A549 (cell line): ENCODE results near the gene KTN1. TPM values are rescaled to one million over a fixed set of nuclear protein-coding genes. Genes with fewer than 3 reads are reported as not detected.

Experiments used
- ATAC-seq, 2 experiments: fragments of 200-7000 bp in 1 of 2; fragments of >200 bp in 1 of 2; cut with Nextera tagmentation in 1 of 2; cut with Tn5 transposase in 1 of 2; 3 replicates each; pipeline versions ENCODE4 v1.8.0 to v1.9.1; 2018 to 2020; ENCODE audit warnings: mild to moderate bottlenecking in 1 of 2, moderate library complexity in 1 of 2
- CTCF ChIA-PET: fragments of 300-600 bp; sonication (Branson Sonifier 250); formaldehyde crosslinking; extraction: SDS; loops from one replicate; lab custom pipeline; 2021; ENCODE audit warnings: antibody characterized with exemption, inconsistent platforms; lab: Yijun Ruan, JAX
- POLR2A ChIA-PET: fragments of 350-600 bp; formaldehyde crosslinking; extraction: SDS; loops from one replicate; lab custom pipeline; 2021; ENCODE audit warnings: antibody characterized with exemption, inconsistent platforms; lab: Yijun Ruan, JAX
- DNase-seq, 2 experiments: peaks; one replicate each; pipeline versions ENCODE4 v3.0.0 to v3.0.0-alpha.2; 2011 to 2016; ENCODE audit warnings: low read depth in 1 of 2, low spot score in 1 of 2
- FAIRE-seq: peaks from 2 replicates; lab custom pipeline; 2011; peaks lifted over from hg19 to GRCh38; lab: Jason Lieb, UNC
- H3K27ac ChIP-seq, 2 experiments: fragments of >200 bp; sonication (Bioruptor Twin); formaldehyde crosslinking; 3 replicates each; pipeline ENCODE4 v1.5.1; 2016 to 2017
- H3K4me1 ChIP-seq: fragments of >200 bp; sonication (Bioruptor Twin); formaldehyde crosslinking; 3 replicates; pipeline ENCODE4 v1.6.1; 2016
- H3K4me2 ChIP-seq: fragments of >200 bp; sonication (Bioruptor Twin); formaldehyde crosslinking; 3 replicates; pipeline ENCODE4 v1.6.1; 2016
- H3K4me3 ChIP-seq: fragments of >200 bp; sonication (Bioruptor Twin); formaldehyde crosslinking; 3 replicates; pipeline ENCODE4 v1.5.1; 2016
- H3K9me3 ChIP-seq: fragments of >200 bp; sonication (Bioruptor Twin); formaldehyde crosslinking; 3 replicates; pipeline ENCODE4 v1.6.1; 2016
- BHLHE40 ChIP-seq: IDR thresholded peaks from 2 replicates; pipeline ENCODE4 v1.6.1; 2012; ENCODE audit warnings: low read depth, low read length, inconsistent platforms
- CBX8 ChIP-seq: fragments of 200-600 bp; sonication (generic); IDR thresholded peaks from 2 replicates; pipeline ENCODE4 v1.6.1; 2016
- CEBPB ChIP-seq, 2 experiments: fragments of >200 bp in 1 of 2; sonication (Bioruptor Twin) in 1 of 2; formaldehyde crosslinking in 1 of 2; IDR thresholded peaks; 2 replicates each; pipeline ENCODE4 v1.6.1; 2012 to 2016
- CTCF ChIP-seq: fragments of >200 bp; sonication (Bioruptor Twin); formaldehyde crosslinking; IDR thresholded peaks from 3 replicates; pipeline ENCODE4 v1.5.1; 2016
- E2F6 ChIP-seq: IDR thresholded peaks from 2 replicates; pipeline ENCODE4 v1.6.1; 2012; ENCODE audit warnings: low read depth, borderline replicate concordance
- EHMT2 ChIP-seq: fragments of 200-600 bp; sonication (generic); IDR thresholded peaks from 2 replicates; pipeline ENCODE4 v1.6.1; 2016; ENCODE audit warnings: antibody characterized with exemption, low read depth, mild to moderate bottlenecking, moderate library complexity
- ELK1 ChIP-seq: fragments of 150-350 bp; IDR thresholded peaks from 2 replicates; pipeline ENCODE4 v1.6.1; 2014; ENCODE audit warnings: low read depth, mild to moderate bottlenecking, low read length
- EP300 ChIP-seq, 2 experiments: fragments of >200 bp; sonication (Bioruptor Twin); formaldehyde crosslinking; IDR thresholded peaks; 2 replicates in 1 of 2; 3 replicates in 1 of 2; pipeline ENCODE4 v1.6.1; 2016 to 2017
- FOSB ChIP-seq: fragments of 250-450 bp; sonication (Bioruptor Pico); IDR thresholded peaks from 2 replicates; pipeline ENCODE4 v1.5.0; 2020; ENCODE audit warnings: mild to moderate bottlenecking, moderate library complexity
- GATA3 ChIP-seq: IDR thresholded peaks from 2 replicates; pipeline ENCODE4 v1.6.1; 2012; ENCODE audit warnings: borderline replicate concordance
- HOXB13 ChIP-seq: fragments of 250-450 bp; sonication (Bioruptor Pico); IDR thresholded peaks from 2 replicates; pipeline ENCODE4 v1.5.0; 2020; ENCODE audit warnings: low read depth, mild to moderate bottlenecking, moderate library complexity
- MYC ChIP-seq: IDR thresholded peaks from 2 replicates; pipeline ENCODE4 v1.6.1; 2012; ENCODE audit warnings: mild to moderate bottlenecking, inconsistent platforms, low read length, improper control_type of control experiment, borderline replicate concordance
- NPAS2 ChIP-seq: fragments of 250-450 bp; sonication (Bioruptor Pico); IDR thresholded peaks from 2 replicates; pipeline ENCODE4 v1.8.0; 2022; ENCODE audit warnings: mild to moderate bottlenecking, moderate library complexity, borderline replicate concordance
- NR3C1 ChIP-seq: fragments of >200 bp; sonication (Bioruptor Twin); formaldehyde crosslinking; IDR thresholded peaks from 3 replicates; pipeline ENCODE4 v1.6.1; 2017
- POLR2AphosphoS2 ChIP-seq: conservative IDR thresholded peaks from 2 replicates; pipeline ENCODE4 v1.6.1; 2012; ENCODE audit warnings: low read length, improper control_type of control experiment, inconsistent platforms
- RFX5 ChIP-seq: fragments of 450-650 bp; IDR thresholded peaks from 2 replicates; pipeline ENCODE4 v1.7.1; 2014; ENCODE audit warnings: antibody characterized with exemption, mild to moderate bottlenecking, moderate library complexity
- SREBF2 ChIP-seq: fragments of 450-650 bp; IDR thresholded peaks from 2 replicates; pipeline ENCODE4 v1.6.1; 2014; ENCODE audit warnings: mild to moderate bottlenecking, moderate library complexity
- USF2 ChIP-seq: fragments of 450-650 bp; IDR thresholded peaks from 2 replicates; pipeline ENCODE4 v1.6.1; 2014; ENCODE audit warnings: antibody characterized with exemption
- ZFP36 ChIP-seq: fragments of 450-650 bp; IDR thresholded peaks from 2 replicates; pipeline ENCODE4 v1.6.1; 2014; ENCODE audit warnings: borderline replicate concordance; ENCODE audit not compliant: partially characterized antibody
- WGBS: methylation state at CpG from one replicate; pipeline ENCODE4 v1.1.6; 2017; ENCODE audit errors: missing lambda C conversion rate; 5-methylcytosine and 5-hydroxymethylcytosine counted together
- polyA plus RNA-seq, 4 experiments: library from polyadenylated mRNA; depleted of rRNA in 3 of 4; stranded (reverse); fragments of >200 nt; fragmentation: RNase III in 1 of 4; extraction: RNeasy Plus Mini Kit Qiagen cat#74134 plus additional on column Dnase treatment in 1 of 4; gene quantifications; 2 replicates in 3 of 4; 3 replicates in 1 of 4; pipeline ENCODE4 v1.2.3, GENCODE V29; 2011 to 2017

KTN1 gene
- polyA plus RNA-seq, 2 of the 4 experiments (the other 2 are of a cell fraction): 153 to 233 TPM

- no peak overlapping the region for H3K4me2 ChIP-seq
- no peak for ATAC-seq
- TF ChIP-seq BHLHE40 (no peak), SREBF2 (no peak), NPAS2 (CRISPR knock-in tag) (no peak), CBX8 (no peak), ELK1 (no peak), NR3C1 (no peak), RFX5 (no peak), HOXB13 (no peak), POLR2AphosphoS2 (no peak), ZFP36 (no peak), CTCF (no peak), E2F6 (no peak)
- ChIA-PET POLR2A (no interaction called here), CTCF (interaction anchor here (1.6 kb wide), 1 partner anchor 91 kb away, joined by 4 read pairs; no protein-coding TSS in a partner anchor)
- no peak overlapping the region for H3K4me3 ChIP-seq
- no peak overlapping the region for H3K27ac ChIP-seq
- FAIRE-seq: no peak
- no peak for DNase-seq
- H3K9me3 ChIP-seq: peaks cover 3% of the 10 kb centered on the region; the same call in 1 of the 3 replicates
- peaks cover 23% of the 10 kb centered on the region for H3K4me1 ChIP-seq
Measured at GRCh38 chr14:55537782-55538181, 42.2 kb upstream of the KTN1 start.

GRCh38 chr14:55539975-55540374 is 40.0 kb upstream of the KTN1 start:
- TF ChIP-seq EP300 (IDR thresholded peaks at IDR 0.05): no peak
- TF ChIP-seq FOSB: no peak
- TF ChIP-seq USF2: no peak
- no peak for TF ChIP-seq MYC
- peaks cover 3% of the 10 kb centered on the region; the same call in 1 of the 3 replicates for H3K9me3 ChIP-seq
- 91% methylated on average over 2 of the region's 2 CpGs for WGBS
- FAIRE-seq (no peak), ATAC-seq (no peak), DNase-seq (no peak)
- CTCF ChIA-PET: interaction anchor here (0.9 kb wide), 1 partner anchor 102 kb away, joined by 3 read pairs; no protein-coding TSS in a partner anchor
- 0 out of 6 replicates have a peak overlapping the region, but pooled peaks of 1 of the 2 experiments have one; percentile 15 for H3K27ac ChIP-seq
- H3K4me2 ChIP-seq: no peak overlapping the region
- H3K4me3 ChIP-seq: no peak overlapping the region
- POLR2A ChIA-PET: no interaction called here
- H3K4me1 ChIP-seq: peaks cover 23% of the 10 kb centered on the region

- Histone ChIP-seq H3K9me3 (peaks cover 3% of the 10 kb centered on the region; the same call in 1 of the 3 replicates), H3K4me2 (peak overlapping the region; percentile 58), H3K4me1 (peaks cover 23% of the 10 kb centered on the region), H3K27ac (peak overlapping the region; percentile 17 to 19; a peak in 3 of 6 replicates), H3K4me3 (no peak overlapping the region)
- TF ChIP-seq GATA3: peak; percentile 57; the same call in 1 of the 2 replicates
- TF ChIP-seq EHMT2: no peak
- 0 out of 4 replicates have a peak, but pooled peaks of 1 of the 2 experiments have one; percentile 11 for TF ChIP-seq CEBPB (IDR thresholded peaks at IDR 0.05)
- DNase-seq (no peak), FAIRE-seq (peak; percentile 7), ATAC-seq (peak in 1 of 2 experiments; percentile 59; a peak in 2 of 6 replicates)
- POLR2A ChIA-PET: interaction anchor here (0.9 kb wide), 1 partner anchor 39 kb away, joined by 3 read pairs; the partner anchor contains the start of gene KTN1
- CTCF ChIA-PET: no interaction called here
- WGBS: 75% methylated on average over 5 of the region's 5 CpGs
Measured at GRCh38 chr14:55540847-55541773, 38.9 kb upstream of the KTN1 start.
